MM.1S (cell line): ENCODE measurements around the gene GFPT2.

Experiments used
- DNase-seq: peaks from one replicate; pipeline ENCODE4 v3.0.0-alpha.2; 2015
- H2AFZ ChIP-seq: fragments of 300-600 bp; sonication (generic); 2 replicates; pipeline ENCODE4 v1.6.0; 2016; ENCODE audit warnings: antibody characterized with exemption, low read length
- H3F3A ChIP-seq: fragments of 300-600 bp; sonication (generic); 2 replicates; pipeline ENCODE4 v1.6.1; 2016; ENCODE audit warnings: mild to moderate bottlenecking, antibody characterized with exemption, low read length, moderate library complexity, mixed read lengths; ENCODE audit not compliant: insufficient read depth
- H3K27ac ChIP-seq: fragments of 300-600 bp; sonication (generic); 2 replicates; pipeline ENCODE4 v1.5.1; 2016; ENCODE audit warnings: mild to moderate bottlenecking, low read length
- H3K27me3 ChIP-seq: fragments of 300-600 bp; sonication (generic); replicated peaks from 2 replicates; pipeline ENCODE4 v1.6.0; 2016; ENCODE audit warnings: low read length; ENCODE audit not compliant: insufficient read depth
- H3K36me3 ChIP-seq: fragments of 300-600 bp; sonication (generic); replicated peaks from 2 replicates; pipeline ENCODE4 v1.6.1; 2016; ENCODE audit warnings: mild to moderate bottlenecking, low read length, mixed read lengths; ENCODE audit not compliant: insufficient read depth
- H3K4me1 ChIP-seq: fragments of 300-600 bp; sonication (generic); 2 replicates; pipeline ENCODE4 v1.6.1; 2016; ENCODE audit warnings: low read length, mixed read lengths
- H3K4me2 ChIP-seq: fragments of 300-600 bp; sonication (generic); 2 replicates; pipeline ENCODE4 v1.6.0; 2016; ENCODE audit warnings: low read depth, low read length
- H3K4me3 ChIP-seq: fragments of 300-600 bp; sonication (generic); 2 replicates; pipeline ENCODE4 v1.5.1; 2016; ENCODE audit warnings: low read length, mixed read lengths
- H3K79me2 ChIP-seq: fragments of 300-600 bp; sonication (generic); 2 replicates; pipeline ENCODE4 v1.6.1; 2016; ENCODE audit warnings: mixed run types, low read length, mixed read lengths
- H3K9ac ChIP-seq: fragments of 300-600 bp; sonication (generic); 2 replicates; pipeline ENCODE4 v1.6.1; 2016; ENCODE audit warnings: low read length, mixed read lengths
- H3K9me2 ChIP-seq: fragments of 300-600 bp; sonication (generic); replicated peaks from 2 replicates; pipeline ENCODE4 v1.6.1; 2016; ENCODE audit warnings: mild to moderate bottlenecking, low read length, mixed read lengths; ENCODE audit not compliant: insufficient read depth
- H3K9me3 ChIP-seq: fragments of 300-600 bp; sonication (generic); replicated peaks from 2 replicates; pipeline ENCODE4 v1.6.1; 2016; ENCODE audit warnings: mild to moderate bottlenecking, low read length, mixed read lengths; ENCODE audit not compliant: insufficient read depth
- H4K20me1 ChIP-seq: fragments of 300-600 bp; sonication (generic); 2 replicates; pipeline ENCODE4 v1.6.1; 2016; ENCODE audit warnings: mild to moderate bottlenecking, low read length, moderate library complexity, mixed read lengths; ENCODE audit not compliant: insufficient read depth
- CTCF ChIP-seq: fragments of 300-600 bp; sonication (generic); IDR thresholded peaks from 2 replicates; pipeline ENCODE4 v1.5.1; 2016; ENCODE audit warnings: antibody characterized with exemption, low read length, mixed read lengths
- EZH2 ChIP-seq: fragments of 300-600 bp; sonication (generic); optimal IDR thresholded peaks from 2 replicates; pipeline ENCODE3; 2017; ENCODE audit warnings: low read depth, mild to moderate bottlenecking, antibody characterized with exemption, low read length, mixed read lengths
- EZH2phosphoT487 ChIP-seq: fragments of 300-600 bp; sonication (generic); IDR thresholded peaks from 2 replicates; pipeline ENCODE4 v1.6.1; 2018; ENCODE audit warnings: antibody characterized with exemption, low read length

GFPT2 gene

GRCh38 chr5:180345781-180346180 is 7.4 kb downstream of the GFPT2 start:
- H2AFZ ChIP-seq = no peak overlapping the region
- no peaks in the 10 kb centered on the region for H3K79me2 ChIP-seq
- no peak overlapping the region for H3K4me2 ChIP-seq
- H4K20me1 ChIP-seq = no peaks in the 10 kb centered on the region
- TF ChIP-seq EZH2phosphoT487 = no peak
- TF ChIP-seq CTCF = no peak
- no peak for TF ChIP-seq EZH2
- H3K4me3 ChIP-seq = no peak overlapping the region
- H3K27ac ChIP-seq = no peak overlapping the region
- H3F3A ChIP-seq = no peaks in the 10 kb centered on the region
- H3K36me3 ChIP-seq = no peaks in the 10 kb centered on the region
- H3K27me3 ChIP-seq = peaks cover 37% of the 10 kb centered on the region
- no peaks in the 10 kb centered on the region for H3K9me3 ChIP-seq
- H3K4me1 ChIP-seq = no peaks in the 10 kb centered on the region
- no peak for DNase-seq
- H3K9ac ChIP-seq = no peak overlapping the region
- no peaks in the 10 kb centered on the region for H3K9me2 ChIP-seq

- no peak overlapping the region for H3K27ac ChIP-seq
- TF ChIP-seq CTCF (no peak), EZH2phosphoT487 (no peak), EZH2 (no peak)
- no peaks in the 10 kb centered on the region for H3K36me3 ChIP-seq
- peaks cover 39% of the 10 kb centered on the region for H3K27me3 ChIP-seq
- H3K4me2 ChIP-seq = no peak overlapping the region
- no peak overlapping the region for H3K4me3 ChIP-seq
- H3K9me2 ChIP-seq = no peaks in the 10 kb centered on the region
- no peak for DNase-seq
- H2AFZ ChIP-seq = no peak overlapping the region
- no peaks in the 10 kb centered on the region for H3F3A ChIP-seq
- H4K20me1 ChIP-seq = no peaks in the 10 kb centered on the region
- no peaks in the 10 kb centered on the region for H3K79me2 ChIP-seq
- H3K9ac ChIP-seq = no peak overlapping the region
- H3K4me1 ChIP-seq = no peaks in the 10 kb centered on the region
- H3K9me3 ChIP-seq = no peaks in the 10 kb centered on the region
These were observed 8.0 kb downstream of the GFPT2 start for GRCh38 chr5:180345186-180345585.

- Histone ChIP-seq H3K9me3 (no peaks in the 10 kb centered on the region), H3K9me2 (no peaks in the 10 kb centered on the region), H3K9ac (no peak overlapping the region), H3K4me3 (no peak overlapping the region), H3K27ac (no peak overlapping the region), H3K36me3 (no peaks in the 10 kb centered on the region), H3F3A (no peaks in the 10 kb centered on the region), H3K27me3 (peaks cover 39% of the 10 kb centered on the region), H3K4me2 (no peak overlapping the region), H2AFZ (no peak overlapping the region), H4K20me1 (no peaks in the 10 kb centered on the region), H3K79me2 (no peaks in the 10 kb centered on the region), H3K4me1 (no peaks in the 10 kb centered on the region)
- TF ChIP-seq EZH2phosphoT487 = no peak
- no peak for TF ChIP-seq EZH2
- no peak for TF ChIP-seq CTCF
- DNase-seq = no peak
These were observed 8.5 kb downstream of the GFPT2 start for GRCh38 chr5:180344696-180344999.
